MM.1S (cell line): ENCODE data around the gene LAMA3.

Experiments
- CTCF ChIP-seq: fragments of 300-600 bp; sonication (generic); IDR thresholded peaks from 2 replicates; pipeline ENCODE4 v1.5.1; 2016; ENCODE audit warnings: antibody characterized with exemption, low read length, mixed read lengths
- EZH2 ChIP-seq: fragments of 300-600 bp; sonication (generic); optimal IDR thresholded peaks from 2 replicates; pipeline ENCODE3; 2017; ENCODE audit warnings: low read depth, mild to moderate bottlenecking, antibody characterized with exemption, low read length, mixed read lengths
- EZH2phosphoT487 ChIP-seq: fragments of 300-600 bp; sonication (generic); IDR thresholded peaks from 2 replicates; pipeline ENCODE4 v1.6.1; 2018; ENCODE audit warnings: antibody characterized with exemption, low read length

GRCh38 chr18:23971666-23972230 is 282.5 kb downstream of the LAMA3 start:
- TF ChIP-seq CTCF, result no peak
- TF ChIP-seq EZH2, result no peak
- no peak for TF ChIP-seq EZH2phosphoT487
